Measurements from ENCODE around the gene MS4A14.

MS4A14 gene

GRCh38 chr11:60396382-60396781, at the start of gene MS4A14:
Gene MS4A14 (plus strand): TSS chr11:60396459. CDS start chr11:60396579, 120 bp downstream.
- no peak for TF ChIP-seq CTCF (IDR thresholded peaks at IDR 0.05; ENCODE audit: borderline replicate concordance, insufficient read depth, low read depth, low read length)
- H3K4me3 ChIP-seq (ENCODE audit: low read depth, low read length): no peak within 1 kb of the TSS

GRCh38 chr11:60347084-60347797, 49.0 kb upstream of the MS4A14 start:
- TF ChIP-seq CTCF (IDR thresholded peaks at IDR 0.05; ENCODE audit: borderline replicate concordance, insufficient read depth, low read depth, low read length): no peak

GRCh38 chr11:60348116-60348515, 48.1 kb upstream of the MS4A14 start:
- no peak overlapping the region for H3K4me3 ChIP-seq (ENCODE audit: low read depth, low read length)
- peak; percentile 50; the same call in 1 of the 2 replicates for TF ChIP-seq CTCF (IDR thresholded peaks at IDR 0.05; ENCODE audit: borderline replicate concordance, insufficient read depth, low read depth, low read length)

More at GRCh38 chr11:60347084-60347797, 49.0 kb upstream of the MS4A14 start:
- H3K4me3 ChIP-seq (ENCODE audit: low read depth, low read length): no peak overlapping the region

GRCh38 chr11:60349990-60350389, 46.3 kb upstream of the MS4A14 start:
- TF ChIP-seq CTCF (IDR thresholded peaks at IDR 0.05; ENCODE audit: borderline replicate concordance, insufficient read depth, low read depth, low read length): no peak
- no peak overlapping the region for H3K4me3 ChIP-seq (ENCODE audit: low read depth, low read length)

GRCh38 chr11:60357771-60358170, 38.5 kb upstream of the MS4A14 start:
- no peak overlapping the region for H3K4me3 ChIP-seq (ENCODE audit: low read depth, low read length)
- TF ChIP-seq CTCF (IDR thresholded peaks at IDR 0.05; ENCODE audit: borderline replicate concordance, insufficient read depth, low read depth, low read length): no peak

- no peak for TF ChIP-seq CTCF (IDR thresholded peaks at IDR 0.05; ENCODE audit: borderline replicate concordance, insufficient read depth, low read depth, low read length)
- H3K4me3 ChIP-seq (ENCODE audit: low read depth, low read length): no peak overlapping the region
These were observed 35.6 kb upstream of the MS4A14 start for GRCh38 chr11:60360621-60361020.

GRCh38 chr11:60362241-60362640, 34.0 kb upstream of the MS4A14 start:
- H3K4me3 ChIP-seq (ENCODE audit: low read depth, low read length): no peak overlapping the region
- TF ChIP-seq CTCF (IDR thresholded peaks at IDR 0.05; ENCODE audit: borderline replicate concordance, insufficient read depth, low read depth, low read length): no peak
